Measurements from ENCODE around the gene MELTF. TPM values are rescaled to one million over a fixed set of nuclear protein-coding genes. Genes with fewer than 3 reads are reported as not detected.
A peak's percentile ranks its signal among the peaks of the same experiment; 100 is the strongest.

MELTF gene
- total and polyA plus RNA-seq, 2 of the 13 experiments (the other 11 are each of a cell fraction or from before 2014, with no cell fraction given) = 3.2 to 7.5 TPM

- peak; percentile 35; the same call in 1 of the 2 replicates for TF ChIP-seq POLR2G (IDR thresholded peaks at IDR 0.05; ENCODE audit: low read depth, low read length)
- no peak for TF ChIP-seq TFAP4 (IDR thresholded peaks at IDR 0.05; ENCODE audit: borderline replicate concordance, low read depth)
- TF ChIP-seq, protein P1, sequence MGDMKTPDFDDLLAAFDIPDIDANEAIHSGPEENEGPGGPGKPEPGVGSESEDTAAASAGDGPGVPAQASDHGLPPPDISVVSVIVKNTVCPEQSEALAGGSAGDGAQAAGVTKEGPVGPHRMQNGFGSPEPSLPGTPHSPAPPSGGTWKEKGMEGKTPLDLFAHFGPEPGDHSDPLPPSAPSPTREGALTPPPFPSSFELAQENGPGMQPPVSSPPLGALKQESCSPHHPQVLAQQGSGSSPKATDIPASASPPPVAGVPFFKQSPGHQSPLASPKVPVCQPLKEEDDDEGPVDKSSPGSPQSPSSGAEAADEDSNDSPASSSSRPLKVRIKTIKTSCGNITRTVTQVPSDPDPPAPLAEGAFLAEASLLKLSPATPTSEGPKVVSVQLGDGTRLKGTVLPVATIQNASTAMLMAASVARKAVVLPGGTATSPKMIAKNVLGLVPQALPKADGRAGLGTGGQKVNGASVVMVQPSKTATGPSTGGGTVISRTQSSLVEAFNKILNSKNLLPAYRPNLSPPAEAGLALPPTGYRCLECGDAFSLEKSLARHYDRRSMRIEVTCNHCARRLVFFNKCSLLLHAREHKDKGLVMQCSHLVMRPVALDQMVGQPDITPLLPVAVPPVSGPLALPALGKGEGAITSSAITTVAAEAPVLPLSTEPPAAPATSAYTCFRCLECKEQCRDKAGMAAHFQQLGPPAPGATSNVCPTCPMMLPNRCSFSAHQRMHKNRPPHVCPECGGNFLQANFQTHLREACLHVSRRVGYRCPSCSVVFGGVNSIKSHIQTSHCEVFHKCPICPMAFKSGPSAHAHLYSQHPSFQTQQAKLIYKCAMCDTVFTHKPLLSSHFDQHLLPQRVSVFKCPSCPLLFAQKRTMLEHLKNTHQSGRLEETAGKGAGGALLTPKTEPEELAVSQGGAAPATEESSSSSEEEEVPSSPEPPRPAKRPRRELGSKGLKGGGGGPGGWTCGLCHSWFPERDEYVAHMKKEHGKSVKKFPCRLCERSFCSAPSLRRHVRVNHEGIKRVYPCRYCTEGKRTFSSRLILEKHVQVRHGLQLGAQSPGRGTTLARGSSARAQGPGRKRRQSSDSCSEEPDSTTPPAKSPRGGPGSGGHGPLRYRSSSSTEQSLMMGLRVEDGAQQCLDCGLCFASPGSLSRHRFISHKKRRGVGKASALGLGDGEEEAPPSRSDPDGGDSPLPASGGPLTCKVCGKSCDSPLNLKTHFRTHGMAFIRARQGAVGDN (CRISPR knock-in tag; IDR thresholded peaks at IDR 0.05) = 0 out of 2 replicates have a peak, but pooled peaks have one; percentile 17
- no peak for TF ChIP-seq ZSCAN22 (CRISPR knock-in tag; IDR thresholded peaks at IDR 0.05)
- TF ChIP-seq SSRP1 (CRISPR knock-in tag; IDR thresholded peaks at IDR 0.05) = no peak
- TF ChIP-seq ZFY (CRISPR knock-in tag; IDR thresholded peaks at IDR 0.05) = no peak
- 0 out of 2 replicates have a peak, but pooled peaks have one; percentile 53 for TF ChIP-seq MTA1 (CRISPR knock-in tag; IDR thresholded peaks at IDR 0.05; ENCODE audit: borderline replicate concordance)
- TF ChIP-seq GATA4 (IDR thresholded peaks at IDR 0.05; ENCODE audit: borderline replicate concordance, low read depth) = no peak
- no peak for TF ChIP-seq CCAR2 (optimal IDR thresholded peaks at IDR 0.05; ENCODE audit: low read depth, low read length)
- no peak for TF ChIP-seq ZNF674 (CRISPR knock-in tag; IDR thresholded peaks at IDR 0.05; ENCODE audit: low read depth)
- TF ChIP-seq, protein P2, sequence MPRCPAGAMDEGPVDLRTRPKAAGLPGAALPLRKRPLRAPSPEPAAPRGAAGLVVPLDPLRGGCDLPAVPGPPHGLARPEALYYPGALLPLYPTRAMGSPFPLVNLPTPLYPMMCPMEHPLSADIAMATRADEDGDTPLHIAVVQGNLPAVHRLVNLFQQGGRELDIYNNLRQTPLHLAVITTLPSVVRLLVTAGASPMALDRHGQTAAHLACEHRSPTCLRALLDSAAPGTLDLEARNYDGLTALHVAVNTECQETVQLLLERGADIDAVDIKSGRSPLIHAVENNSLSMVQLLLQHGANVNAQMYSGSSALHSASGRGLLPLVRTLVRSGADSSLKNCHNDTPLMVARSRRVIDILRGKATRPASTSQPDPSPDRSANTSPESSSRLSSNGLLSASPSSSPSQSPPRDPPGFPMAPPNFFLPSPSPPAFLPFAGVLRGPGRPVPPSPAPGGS (CRISPR knock-in tag; IDR thresholded peaks at IDR 0.05) = no peak
- no peak; the same call in 1 of the 2 replicates for TF ChIP-seq MIER2 (CRISPR knock-in tag; IDR thresholded peaks at IDR 0.05)
- TF ChIP-seq GPN1 (CRISPR knock-in tag; IDR thresholded peaks at IDR 0.05; ENCODE audit: borderline replicate concordance) = no peak
- no peak for TF ChIP-seq PHF5A (CRISPR knock-in tag; IDR thresholded peaks at IDR 0.05; ENCODE audit: low read depth, unreplicated experiment)
- no peak for TF ChIP-seq CCDC6 (CRISPR knock-in tag; IDR thresholded peaks at IDR 0.05)
- TF ChIP-seq ZNF501 (CRISPR knock-in tag; IDR thresholded peaks at IDR 0.05) = 0 out of 2 replicates have a peak, but pooled peaks have one; percentile 37
- TF ChIP-seq TCF7 (IDR thresholded peaks at IDR 0.05; ENCODE audit: low read depth) = no peak
- peak; percentile 40; the same call in 1 of the 2 replicates for TF ChIP-seq ZNF792 (CRISPR knock-in tag; IDR thresholded peaks at IDR 0.05)
- TF ChIP-seq RFXANK (CRISPR knock-in tag; IDR thresholded peaks at IDR 0.05) = no peak
- no peak for TF ChIP-seq NKX3-1 (CRISPR knock-in tag; IDR thresholded peaks at IDR 0.05)
- no peak for TF ChIP-seq U2AF2 (IDR thresholded peaks at IDR 0.05; ENCODE audit: low read depth, low read length)
- TF ChIP-seq SRSF9 (IDR thresholded peaks at IDR 0.05; ENCODE audit: borderline replicate concordance, insufficient read depth, low read depth, low read length, poor library complexity, severe bottlenecking) = no peak
- TF ChIP-seq RFX3 (CRISPR knock-in tag; IDR thresholded peaks at IDR 0.05) = no peak
- no peak for TF ChIP-seq NBN (conservative IDR thresholded peaks at IDR 0.05)
- no peak for TF ChIP-seq NFKBIZ (CRISPR knock-in tag; IDR thresholded peaks at IDR 0.05)
- TF ChIP-seq, protein P3, sequence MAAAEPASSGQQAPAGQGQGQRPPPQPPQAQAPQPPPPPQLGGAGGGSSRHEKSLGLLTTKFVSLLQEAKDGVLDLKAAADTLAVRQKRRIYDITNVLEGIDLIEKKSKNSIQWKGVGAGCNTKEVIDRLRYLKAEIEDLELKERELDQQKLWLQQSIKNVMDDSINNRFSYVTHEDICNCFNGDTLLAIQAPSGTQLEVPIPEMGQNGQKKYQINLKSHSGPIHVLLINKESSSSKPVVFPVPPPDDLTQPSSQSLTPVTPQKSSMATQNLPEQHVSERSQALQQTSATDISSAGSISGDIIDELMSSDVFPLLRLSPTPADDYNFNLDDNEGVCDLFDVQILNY (CRISPR knock-in tag; conservative IDR thresholded peaks at IDR 0.05) = no peak
- TF ChIP-seq KLF9 (CRISPR knock-in tag; IDR thresholded peaks at IDR 0.05; ENCODE audit: low read depth) = no peak
- peak; percentile 62; the same call in 1 of the 2 replicates for TF ChIP-seq TGIF2 (CRISPR knock-in tag; IDR thresholded peaks at IDR 0.05)
Measured at GRCh38 chr3:196981657-196982056, 48.0 kb downstream of the MELTF start (continued).

Measured in HepG2 (cell line).